Measurements from ENCODE around the gene ADGRG1.

Gene ADGRG1

GRCh38 chr16:57619133-57619605 is 9.3 kb upstream of the ADGRG1 start:
- in situ Hi-C loops (cut with HindIII; ENCODE audit: low pct_unique_long_range_greater_than_20kb, low sequenced_read_pairs), result no loop called here
- no peak for TF ChIP-seq JUND (IDR thresholded peaks at IDR 0.05; ENCODE audit: low read depth)
- DNase-seq (ENCODE audit: low read depth in 1 of 2, low spot score in 1 of 2), result no peak

GRCh38 chr16:57619606-57620334 is 8.7 kb upstream of the ADGRG1 start:
- peak; percentile 72 to 91 for DNase-seq (ENCODE audit: low read depth in 1 of 2, low spot score in 1 of 2)
- in situ Hi-C loops (cut with HindIII; ENCODE audit: low pct_unique_long_range_greater_than_20kb, low sequenced_read_pairs), result no loop called here
- TF ChIP-seq JUND (IDR thresholded peaks at IDR 0.05; ENCODE audit: low read depth), result no peak

GRCh38 chr16:57620335-57621231 is 7.8 kb upstream of the ADGRG1 start:
- in situ Hi-C loops (cut with HindIII; ENCODE audit: low pct_unique_long_range_greater_than_20kb, low sequenced_read_pairs), result no loop called here
- peak; percentile 35 to 93 for DNase-seq (ENCODE audit: low read depth in 1 of 2, low spot score in 1 of 2)
- no peak for TF ChIP-seq JUND (IDR thresholded peaks at IDR 0.05; ENCODE audit: low read depth)

GRCh38 chr16:57621521-57622271 is 6.7 kb upstream of the ADGRG1 start:
- in situ Hi-C loops (cut with HindIII; ENCODE audit: low pct_unique_long_range_greater_than_20kb, low sequenced_read_pairs), result no loop called here
- peak in 1 of 2 experiments; percentile 56 for DNase-seq (ENCODE audit: low read depth in 1 of 2, low spot score in 1 of 2)
- TF ChIP-seq JUND (IDR thresholded peaks at IDR 0.05; ENCODE audit: low read depth), result no peak

- peak in 1 of 2 experiments; percentile 60 for DNase-seq (ENCODE audit: low read depth in 1 of 2, low spot score in 1 of 2)
- TF ChIP-seq JUND (IDR thresholded peaks at IDR 0.05; ENCODE audit: low read depth), result no peak
- in situ Hi-C loops (cut with HindIII; ENCODE audit: low pct_unique_long_range_greater_than_20kb, low sequenced_read_pairs), result no loop called here
Observed at GRCh38 chr16:57622361-57623250, 5.8 kb upstream of the ADGRG1 start.

- no peak for TF ChIP-seq JUND (IDR thresholded peaks at IDR 0.05; ENCODE audit: low read depth)
- in situ Hi-C loops (cut with HindIII; ENCODE audit: low pct_unique_long_range_greater_than_20kb, low sequenced_read_pairs), result no loop called here
- DNase-seq (ENCODE audit: low read depth in 1 of 2, low spot score in 1 of 2), result peak in 1 of 2 experiments; percentile 65
Observed at GRCh38 chr16:57623251-57624043, 5.0 kb upstream of the ADGRG1 start.

GRCh38 chr16:57624044-57624688 is 4.3 kb upstream of the ADGRG1 start:
- TF ChIP-seq JUND (IDR thresholded peaks at IDR 0.05; ENCODE audit: low read depth), result no peak
- no peak for DNase-seq (ENCODE audit: low read depth in 1 of 2, low spot score in 1 of 2)
- in situ Hi-C loops (cut with HindIII; ENCODE audit: low pct_unique_long_range_greater_than_20kb, low sequenced_read_pairs), result no loop called here

GRCh38 chr16:57624806-57625500 is 3.5 kb upstream of the ADGRG1 start:
- no peak for DNase-seq (ENCODE audit: low read depth in 1 of 2, low spot score in 1 of 2)
- in situ Hi-C loops (cut with HindIII; ENCODE audit: low pct_unique_long_range_greater_than_20kb, low sequenced_read_pairs), result no loop called here
- no peak for TF ChIP-seq JUND (IDR thresholded peaks at IDR 0.05; ENCODE audit: low read depth)

GRCh38 chr16:57626420-57627170 is 1.8 kb upstream of the ADGRG1 start:
- no peak for TF ChIP-seq JUND (IDR thresholded peaks at IDR 0.05; ENCODE audit: low read depth)
- no peak for DNase-seq (ENCODE audit: low read depth in 1 of 2, low spot score in 1 of 2)
- in situ Hi-C loops (cut with HindIII; ENCODE audit: low pct_unique_long_range_greater_than_20kb, low sequenced_read_pairs), result no loop called here

Measured in T47D (cell line).